Right atrium auricular region (tissue), 2 donors: ENCODE results near the gene SSBP1. TPM values are rescaled to one million over a fixed set of nuclear protein-coding genes. Genes with fewer than 3 reads are reported as not detected.

Source experiments
- DNase-seq: peaks from one replicate; pipeline ENCODE4 v3.0.0-alpha.2; 2019; ENCODE audit warnings: low spot score
- H3K27ac ChIP-seq, 2 donors: fragments of 200-600 bp; sonication (generic); 1 replicate in 1 of 2; 2 replicates in 1 of 2; pipeline ENCODE4 v1.5.1; 2016 to 2019
- H3K27me3 ChIP-seq, 2 donors: fragments of 200-600 bp; sonication (generic); one replicate each; pipeline versions ENCODE4 v1.5.1 to v1.6.0; 2017 to 2019
- H3K36me3 ChIP-seq: fragments of 200-600 bp; sonication (generic); one replicate; pipeline ENCODE4 v1.5.1; 2016
- H3K4me1 ChIP-seq, 2 donors: fragments of 200-600 bp; sonication (generic); one replicate each; pipeline versions ENCODE4 v1.5.1 to v1.6.0; 2017 to 2019
- H3K4me3 ChIP-seq, 2 donors: fragments of 200-600 bp; sonication (generic); 1 replicate in 1 of 2; 2 replicates in 1 of 2; pipeline ENCODE4 v1.5.1; 2017 to 2019; ENCODE audit warnings: mild to moderate bottlenecking in 1 of 2, moderate library complexity in 1 of 2
- H3K9me3 ChIP-seq, 2 donors: fragments of 200-600 bp; sonication (generic); one replicate each; pipeline ENCODE4 v1.5.1; 2019
- total RNA-seq, 2 donors: library from RNA; depleted of rRNA; stranded (reverse); fragments of >200 nt; gene quantifications; one replicate each; pipeline ENCODE4 v1.1.0, GENCODE V29; 2016
- TF ChIP-seq, protein P1 (sequence below), 2 donors: fragments of 200-600 bp; sonication (generic); IDR thresholded peaks; one replicate each; pipeline ENCODE4 v1.5.1; 2019; ENCODE audit warnings: antibody characterized with exemption in 2 of 2

Gene SSBP1
- total RNA-seq, 2 donors from 2014 or later, result 102 to 119 TPM

DNA sequence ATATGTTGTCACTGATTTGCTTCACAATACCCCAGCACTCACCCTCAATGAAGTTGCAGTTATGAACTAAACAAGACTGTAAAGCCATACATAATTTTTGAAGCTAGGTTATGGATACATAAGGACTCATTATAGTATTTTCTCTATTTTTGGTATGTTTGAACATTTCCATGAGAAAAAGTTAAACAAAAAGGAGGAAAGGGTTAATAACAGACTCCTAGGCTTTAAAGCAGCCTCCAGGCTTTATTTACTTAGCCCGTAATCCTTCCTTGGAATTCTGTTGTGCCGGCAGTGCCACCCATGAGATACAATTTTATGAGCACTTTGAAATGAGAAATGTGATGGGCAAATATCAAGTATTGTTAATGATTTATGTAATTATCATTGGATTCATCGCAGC is 34.0 kb upstream of the SSBP1 start:
- Histone ChIP-seq H3K4me1 (peaks cover 0 to 24% of the 10 kb centered on the region in 2 donors), H3K27me3 (no peaks in the 10 kb centered on the region), H3K9me3 (no peaks in the 10 kb centered on the region), H3K4me3 (no peak overlapping the region), H3K36me3 (no peaks in the 10 kb centered on the region), H3K27ac (no peak overlapping the region)
- TF ChIP-seq, protein P1, sequence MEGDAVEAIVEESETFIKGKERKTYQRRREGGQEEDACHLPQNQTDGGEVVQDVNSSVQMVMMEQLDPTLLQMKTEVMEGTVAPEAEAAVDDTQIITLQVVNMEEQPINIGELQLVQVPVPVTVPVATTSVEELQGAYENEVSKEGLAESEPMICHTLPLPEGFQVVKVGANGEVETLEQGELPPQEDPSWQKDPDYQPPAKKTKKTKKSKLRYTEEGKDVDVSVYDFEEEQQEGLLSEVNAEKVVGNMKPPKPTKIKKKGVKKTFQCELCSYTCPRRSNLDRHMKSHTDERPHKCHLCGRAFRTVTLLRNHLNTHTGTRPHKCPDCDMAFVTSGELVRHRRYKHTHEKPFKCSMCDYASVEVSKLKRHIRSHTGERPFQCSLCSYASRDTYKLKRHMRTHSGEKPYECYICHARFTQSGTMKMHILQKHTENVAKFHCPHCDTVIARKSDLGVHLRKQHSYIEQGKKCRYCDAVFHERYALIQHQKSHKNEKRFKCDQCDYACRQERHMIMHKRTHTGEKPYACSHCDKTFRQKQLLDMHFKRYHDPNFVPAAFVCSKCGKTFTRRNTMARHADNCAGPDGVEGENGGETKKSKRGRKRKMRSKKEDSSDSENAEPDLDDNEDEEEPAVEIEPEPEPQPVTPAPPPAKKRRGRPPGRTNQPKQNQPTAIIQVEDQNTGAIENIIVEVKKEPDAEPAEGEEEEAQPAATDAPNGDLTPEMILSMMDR (IDR thresholded peaks at IDR 0.05), result no peak
- no peak for DNase-seq

DNA sequence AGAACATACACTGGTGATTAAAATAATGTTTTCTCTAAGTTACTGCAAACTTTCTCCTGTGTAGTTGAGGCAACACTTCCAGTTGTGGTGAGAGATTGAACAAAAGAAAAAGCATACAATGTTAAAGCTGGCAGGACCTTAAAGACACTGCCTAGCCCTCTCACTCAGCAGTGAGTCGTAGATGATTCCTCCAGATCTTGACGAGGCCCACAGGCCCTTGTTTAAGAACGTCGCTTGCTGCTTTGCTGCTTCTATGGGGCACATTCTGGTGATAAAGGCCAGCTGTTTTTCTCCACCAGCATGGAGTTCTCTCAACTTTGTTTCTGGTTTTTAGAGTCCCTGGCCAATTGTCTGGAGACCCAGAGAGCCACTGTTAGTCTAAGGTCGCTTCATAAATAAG is 33.4 kb upstream of the SSBP1 start:
- H3K36me3 ChIP-seq, result no peaks in the 10 kb centered on the region
- TF ChIP-seq, protein P1 (IDR thresholded peaks at IDR 0.05), result no peak

DNA sequence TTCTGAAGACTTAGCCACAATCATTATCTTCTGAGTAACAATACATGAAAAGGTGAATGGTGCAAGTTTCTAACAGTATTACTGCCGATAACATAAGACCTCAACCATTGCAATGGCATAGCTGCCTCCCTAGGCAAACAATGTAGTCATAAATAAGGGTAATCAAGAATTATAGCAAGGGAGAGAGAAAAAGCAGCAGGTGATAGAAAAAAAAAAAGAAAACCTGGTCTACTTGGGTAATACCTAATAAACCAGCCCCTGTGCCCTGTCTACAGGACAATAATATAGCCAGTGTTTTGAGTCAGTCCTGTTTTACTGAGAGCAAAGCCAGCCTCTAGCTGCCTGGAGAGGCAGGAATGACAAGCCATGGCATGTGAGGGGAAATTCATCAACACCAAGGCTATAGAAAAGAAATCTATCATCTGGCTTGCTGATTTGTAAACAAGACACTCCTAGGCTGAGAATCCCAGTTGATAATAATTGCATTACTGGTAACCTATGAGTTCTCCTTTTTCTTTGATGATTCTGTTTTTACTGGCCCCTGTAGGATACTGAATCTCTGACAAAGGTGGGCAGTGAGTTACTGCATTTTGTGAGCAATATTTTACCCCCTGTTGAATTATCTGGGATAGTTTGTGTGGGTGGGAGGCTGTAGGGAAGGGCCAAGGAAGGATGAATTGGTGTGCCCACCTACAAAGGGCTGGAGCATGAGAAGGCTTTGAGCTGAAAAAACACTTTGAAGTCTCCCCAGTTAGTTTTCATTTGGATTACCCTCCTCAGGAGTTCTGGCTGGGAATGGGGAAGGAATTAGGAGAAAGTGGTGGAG is 31.7 kb upstream of the SSBP1 start:
- no peaks in the 10 kb centered on the region for H3K27me3 ChIP-seq
- peaks cover 0 to 11% of the 10 kb centered on the region in 2 donors for H3K4me1 ChIP-seq
- no peak for DNase-seq
- H3K9me3 ChIP-seq, result no peaks in the 10 kb centered on the region
- no peak overlapping the region for H3K4me3 ChIP-seq
- TF ChIP-seq, protein P1 (IDR thresholded peaks at IDR 0.05), result no peak
- H3K27ac ChIP-seq, result no peak overlapping the region
- H3K36me3 ChIP-seq, result no peaks in the 10 kb centered on the region

More for the DNA sequence above, 33.4 kb upstream of the SSBP1 start:
- no peak overlapping the region for H3K27ac ChIP-seq
- no peak overlapping the region for H3K4me3 ChIP-seq
- no peak for DNase-seq
- H3K27me3 ChIP-seq, result no peaks in the 10 kb centered on the region
- H3K4me1 ChIP-seq, result peaks cover 0 to 24% of the 10 kb centered on the region in 2 donors
- H3K9me3 ChIP-seq, result no peaks in the 10 kb centered on the region

DNA sequence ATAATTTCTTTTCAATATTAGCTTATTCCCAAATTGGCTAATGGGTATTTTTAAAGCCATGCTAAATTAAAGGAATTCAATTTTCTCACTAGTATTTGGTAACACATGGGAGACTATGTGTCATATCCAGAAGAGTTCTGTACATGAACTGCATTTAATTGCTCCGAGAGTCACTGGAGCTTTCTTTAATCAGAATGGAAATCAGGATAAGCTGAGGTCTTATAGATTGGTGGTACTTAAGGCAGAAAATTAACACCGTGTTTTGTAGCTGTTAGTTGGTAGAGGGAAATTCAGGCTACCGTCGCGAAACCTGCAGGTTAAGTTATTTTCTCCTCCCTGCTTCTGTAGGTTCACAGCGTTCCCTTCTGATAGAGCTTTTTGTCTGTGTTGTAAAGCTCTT is 29.8 kb upstream of the SSBP1 start, which contains the start of gene WEE2:
WEE2 (plus strand) TSS at position 3 of the 400 bp plus-strand sequence. CDS start 406 bp downstream, outside the sequence.
- H3K27ac ChIP-seq, result no peak within 1 kb of the TSS
- H3K4me1 ChIP-seq, result no peaks in the 10 kb centered on the region
- no peak for DNase-seq
- H3K27me3 ChIP-seq, result no peaks in the 10 kb centered on the region
- H3K36me3 ChIP-seq, result no peaks in the 10 kb centered on the region
- H3K4me3 ChIP-seq, result no peak within 1 kb of the TSS
- H3K9me3 ChIP-seq, result no peaks in the 10 kb centered on the region
- TF ChIP-seq, protein P1 (IDR thresholded peaks at IDR 0.05), result no peak

DNA sequence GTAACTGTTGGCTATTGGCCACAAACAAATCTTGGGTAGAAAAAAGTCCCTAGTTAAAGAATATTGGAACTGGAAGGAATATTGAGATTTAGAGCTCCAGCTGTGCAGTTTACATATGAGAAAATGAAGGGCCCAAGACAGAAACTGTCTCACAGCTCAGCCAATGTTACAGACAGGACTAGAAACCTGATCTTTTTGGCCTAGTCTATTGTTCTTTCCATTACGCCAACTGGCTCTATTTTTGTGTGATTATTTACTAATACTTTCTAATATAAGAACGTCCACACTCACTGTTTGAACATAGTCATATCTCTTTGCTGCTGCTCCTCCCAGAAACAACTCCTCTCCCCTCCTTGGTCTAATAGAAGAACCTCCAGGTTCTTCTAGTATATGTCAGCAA is 28.8 kb upstream of the SSBP1 start:
- DNase-seq, result no peak
- H3K27ac ChIP-seq, result no peak overlapping the region
- no peaks in the 10 kb centered on the region for H3K27me3 ChIP-seq
- H3K36me3 ChIP-seq, result no peaks in the 10 kb centered on the region
- no peaks in the 10 kb centered on the region for H3K9me3 ChIP-seq
- H3K4me3 ChIP-seq, result no peak overlapping the region
- no peaks in the 10 kb centered on the region for H3K4me1 ChIP-seq
- TF ChIP-seq, protein P1 (IDR thresholded peaks at IDR 0.05), result no peak
